GM13976 (cell line): ENCODE results near the gene GLIS1.

Experiments
- DNase-seq: peaks from one replicate; pipeline ENCODE4 v3.0.0; 2012; ENCODE audit warnings: low spot score
- in situ Hi-C: fragments of 300-500 bp; cut with MboI; formaldehyde crosslinking; loops from one replicate; pipeline ENCODE4 v1.12.0; 2022; ENCODE audit warnings: low sequenced_read_pairs, mixed read lengths, inconsistent platforms; ENCODE audit not compliant: unreplicated experiment
- TF ChIP-seq, protein P1 (sequence below): IDR thresholded peaks from 2 replicates; pipeline ENCODE4 v1.5.1; 2012; ENCODE audit warnings: borderline replicate concordance, mild to moderate bottlenecking; ENCODE audit not compliant: insufficient read depth; ENCODE audit errors: extremely low read depth, missing control alignments, control extremely low read depth

Gene GLIS1

DNA sequence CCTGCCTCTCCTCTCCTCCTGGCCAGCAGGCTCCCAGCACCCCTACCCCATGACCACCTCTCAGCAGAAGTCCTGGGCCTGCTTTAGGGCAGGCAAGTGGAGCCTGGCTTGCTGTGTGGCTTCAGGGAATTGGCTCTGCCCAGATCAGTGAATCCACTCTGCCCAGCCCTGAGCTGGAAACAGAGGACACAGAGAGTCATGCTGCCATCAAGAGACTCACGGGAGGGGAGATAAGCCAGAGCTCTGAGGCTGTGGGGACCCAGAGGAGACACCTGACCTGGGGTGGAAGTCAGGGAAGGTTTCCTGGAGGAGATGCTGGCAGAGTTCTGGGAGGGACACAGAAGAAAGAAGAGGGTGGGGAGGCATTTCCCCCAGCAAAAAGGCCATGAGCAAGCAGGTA is 54.2 kb downstream of the GLIS1 start:
- TF ChIP-seq, protein P1, sequence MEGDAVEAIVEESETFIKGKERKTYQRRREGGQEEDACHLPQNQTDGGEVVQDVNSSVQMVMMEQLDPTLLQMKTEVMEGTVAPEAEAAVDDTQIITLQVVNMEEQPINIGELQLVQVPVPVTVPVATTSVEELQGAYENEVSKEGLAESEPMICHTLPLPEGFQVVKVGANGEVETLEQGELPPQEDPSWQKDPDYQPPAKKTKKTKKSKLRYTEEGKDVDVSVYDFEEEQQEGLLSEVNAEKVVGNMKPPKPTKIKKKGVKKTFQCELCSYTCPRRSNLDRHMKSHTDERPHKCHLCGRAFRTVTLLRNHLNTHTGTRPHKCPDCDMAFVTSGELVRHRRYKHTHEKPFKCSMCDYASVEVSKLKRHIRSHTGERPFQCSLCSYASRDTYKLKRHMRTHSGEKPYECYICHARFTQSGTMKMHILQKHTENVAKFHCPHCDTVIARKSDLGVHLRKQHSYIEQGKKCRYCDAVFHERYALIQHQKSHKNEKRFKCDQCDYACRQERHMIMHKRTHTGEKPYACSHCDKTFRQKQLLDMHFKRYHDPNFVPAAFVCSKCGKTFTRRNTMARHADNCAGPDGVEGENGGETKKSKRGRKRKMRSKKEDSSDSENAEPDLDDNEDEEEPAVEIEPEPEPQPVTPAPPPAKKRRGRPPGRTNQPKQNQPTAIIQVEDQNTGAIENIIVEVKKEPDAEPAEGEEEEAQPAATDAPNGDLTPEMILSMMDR: no peak
- in situ Hi-C loops: loop anchor here (25.0 kb wide), 1 partner anchor 197 kb away; no protein-coding TSS in a partner anchor
- DNase-seq: no peak

DNA sequence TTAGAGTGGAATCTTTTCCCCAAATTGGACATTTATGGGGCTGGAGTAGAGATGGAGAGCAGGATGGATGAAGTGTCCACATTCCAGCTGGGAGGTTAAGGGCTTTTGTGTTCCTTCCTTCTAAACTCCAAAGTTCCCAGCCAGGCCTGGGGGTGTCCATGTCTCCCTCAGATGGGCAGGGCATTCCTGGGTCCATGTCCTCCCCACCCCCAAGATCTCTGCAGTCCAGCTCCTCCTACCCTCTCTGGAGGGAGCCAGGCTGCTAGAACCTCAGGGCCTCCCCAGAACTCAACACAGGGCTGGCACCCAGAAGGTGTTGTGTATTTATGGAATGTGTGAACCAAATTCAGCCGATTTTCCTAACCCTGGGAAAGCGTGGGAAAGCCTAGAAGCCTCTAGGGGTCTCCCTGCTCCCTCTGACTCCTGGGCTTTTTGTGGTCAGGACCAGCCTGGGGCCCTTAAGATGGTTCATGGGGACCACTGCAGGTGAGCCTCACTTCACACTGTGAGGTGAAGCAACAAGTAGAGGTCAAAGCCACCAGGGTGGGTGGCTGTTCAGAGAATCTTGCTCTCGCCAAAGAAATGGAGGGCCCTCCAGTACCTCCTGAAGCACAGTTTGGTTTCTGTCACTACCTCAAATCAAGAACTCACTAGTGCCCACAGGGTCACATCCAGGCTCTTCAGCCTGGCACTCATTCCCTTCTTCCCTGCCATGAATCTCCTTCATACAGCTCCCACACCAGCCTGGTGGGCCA is 54.8 kb downstream of the GLIS1 start:
- DNase-seq: no peak
- TF ChIP-seq, protein P1: no peak
- in situ Hi-C loops: loop anchor here (25.0 kb wide), 1 partner anchor 197 kb away; no protein-coding TSS in a partner anchor

DNA sequence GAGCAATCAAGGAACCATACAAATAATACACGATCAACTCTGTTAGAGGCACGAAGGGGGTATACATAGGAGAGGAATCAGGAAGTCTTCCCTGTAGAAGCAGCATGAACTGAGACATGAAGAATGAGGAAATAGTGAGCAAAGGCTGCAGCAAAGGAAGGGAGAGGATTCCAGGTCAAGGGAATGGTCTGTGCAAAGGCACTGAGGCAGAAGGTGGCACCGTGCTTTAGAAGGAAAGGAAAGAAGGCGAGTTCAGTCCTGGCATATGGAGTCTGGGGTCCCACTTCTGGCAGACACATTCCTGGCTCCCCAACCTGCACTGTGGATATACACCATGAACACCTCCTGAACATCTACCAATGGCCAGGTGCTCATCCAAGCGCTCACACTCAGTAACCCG is 56.1 kb downstream of the GLIS1 start:
- TF ChIP-seq, protein P1: no peak
- no peak for DNase-seq
- in situ Hi-C loops: loop anchor here (25.0 kb wide), 1 partner anchor 196 kb away; no protein-coding TSS in a partner anchor

GRCh38 chr1:53681977-53682685 is 56.8 kb downstream of the GLIS1 start:
- peak; percentile 61 for DNase-seq
- TF ChIP-seq, protein P1: peak; percentile 27
- in situ Hi-C loops: loop anchor here (25.0 kb wide), 1 partner anchor 195 kb away; no protein-coding TSS in a partner anchor

DNA sequence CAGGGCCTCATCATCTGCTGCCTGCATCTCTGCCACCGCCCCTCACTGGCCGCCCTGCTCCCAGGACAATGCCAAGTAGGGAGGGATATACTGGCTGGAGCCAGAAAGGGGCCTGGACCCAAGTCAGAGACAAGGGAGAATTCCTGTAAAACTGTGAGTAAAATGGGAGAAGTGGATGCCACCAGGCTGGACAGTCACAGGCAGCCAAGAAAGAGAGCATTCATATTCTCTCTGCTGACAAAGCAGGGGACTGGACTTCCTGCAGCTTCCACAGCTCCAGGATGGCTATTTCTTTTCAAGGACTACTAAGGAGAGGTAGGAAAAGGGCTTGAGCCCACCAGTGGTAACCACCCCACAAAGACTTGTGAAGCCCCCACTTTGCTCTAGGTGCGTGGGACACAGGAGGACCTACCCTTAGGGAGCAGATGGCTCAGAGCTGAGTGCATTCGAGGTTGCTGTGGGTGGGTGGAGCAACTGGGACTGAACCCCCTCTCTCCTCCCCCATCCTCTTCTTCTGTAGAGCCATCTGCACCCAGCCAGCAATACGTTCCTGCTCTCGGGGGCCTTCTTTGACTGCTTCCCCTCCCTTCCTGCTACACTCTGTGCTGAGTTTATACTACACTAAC is 57.5 kb downstream of the GLIS1 start:
- in situ Hi-C loops: loop anchor here (25.0 kb wide), 1 partner anchor 194 kb away; no protein-coding TSS in a partner anchor
- TF ChIP-seq, protein P1: no peak
- no peak for DNase-seq

GRCh38 chr1:53680868-53681267 is 58.1 kb downstream of the GLIS1 start:
- in situ Hi-C loops: loop anchor here (25.0 kb wide), 1 partner anchor 194 kb away; no protein-coding TSS in a partner anchor
- TF ChIP-seq, protein P1: no peak
- no peak for DNase-seq
